ENCODE data around the gene ACP2. TPM values are rescaled to one million over a fixed set of nuclear protein-coding genes. Genes with fewer than 3 reads are reported as not detected.

Gene ACP2
- total and polyA plus RNA-seq, 9 of the 15 experiments (the other 6 are each of a cell fraction or from before 2014, with no cell fraction given) = 1.9 to 20.0 (median 11.6) TPM

DNA sequence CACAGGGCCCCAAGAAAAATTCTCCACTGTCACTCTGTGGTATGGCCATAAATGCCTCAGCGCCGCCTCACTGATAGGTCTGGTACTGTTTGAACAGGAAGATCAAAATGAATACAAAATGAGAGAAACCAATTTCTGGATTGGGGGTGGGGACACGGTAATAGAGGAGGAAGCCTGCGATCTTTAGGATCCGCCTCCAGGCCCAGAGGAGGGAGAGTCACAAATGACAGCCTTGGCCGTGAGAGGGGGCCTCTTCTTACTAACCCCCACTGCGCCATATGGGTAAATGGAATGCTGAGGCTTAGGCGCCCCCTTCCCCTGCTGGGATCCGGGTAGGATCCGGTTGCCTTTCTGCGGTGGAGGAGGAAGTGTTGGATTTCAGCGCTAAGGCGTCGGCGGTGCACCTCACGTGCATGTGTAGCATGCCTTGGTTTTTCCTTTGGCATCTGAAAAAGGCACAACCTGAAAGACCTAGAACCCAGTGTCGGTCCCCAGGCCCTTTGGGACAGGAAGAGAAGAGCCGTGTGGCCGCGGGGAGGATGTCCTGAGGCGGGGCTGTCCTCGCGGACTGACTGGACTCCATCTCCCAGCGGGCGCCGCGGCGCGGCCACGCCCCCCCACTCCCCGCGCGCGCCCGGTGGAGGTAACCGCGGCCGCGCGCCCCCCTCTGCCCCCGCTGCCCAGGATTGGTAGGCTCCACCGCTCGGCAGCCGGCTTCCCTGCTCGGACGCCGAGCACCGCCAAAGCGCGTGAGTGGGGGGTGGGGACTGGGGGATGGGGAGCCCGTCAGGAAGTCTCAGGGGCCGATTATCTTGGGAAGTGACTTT lies 20.6 kb upstream of the ACP2 start (continued):
- TF ChIP-seq, protein P1, sequence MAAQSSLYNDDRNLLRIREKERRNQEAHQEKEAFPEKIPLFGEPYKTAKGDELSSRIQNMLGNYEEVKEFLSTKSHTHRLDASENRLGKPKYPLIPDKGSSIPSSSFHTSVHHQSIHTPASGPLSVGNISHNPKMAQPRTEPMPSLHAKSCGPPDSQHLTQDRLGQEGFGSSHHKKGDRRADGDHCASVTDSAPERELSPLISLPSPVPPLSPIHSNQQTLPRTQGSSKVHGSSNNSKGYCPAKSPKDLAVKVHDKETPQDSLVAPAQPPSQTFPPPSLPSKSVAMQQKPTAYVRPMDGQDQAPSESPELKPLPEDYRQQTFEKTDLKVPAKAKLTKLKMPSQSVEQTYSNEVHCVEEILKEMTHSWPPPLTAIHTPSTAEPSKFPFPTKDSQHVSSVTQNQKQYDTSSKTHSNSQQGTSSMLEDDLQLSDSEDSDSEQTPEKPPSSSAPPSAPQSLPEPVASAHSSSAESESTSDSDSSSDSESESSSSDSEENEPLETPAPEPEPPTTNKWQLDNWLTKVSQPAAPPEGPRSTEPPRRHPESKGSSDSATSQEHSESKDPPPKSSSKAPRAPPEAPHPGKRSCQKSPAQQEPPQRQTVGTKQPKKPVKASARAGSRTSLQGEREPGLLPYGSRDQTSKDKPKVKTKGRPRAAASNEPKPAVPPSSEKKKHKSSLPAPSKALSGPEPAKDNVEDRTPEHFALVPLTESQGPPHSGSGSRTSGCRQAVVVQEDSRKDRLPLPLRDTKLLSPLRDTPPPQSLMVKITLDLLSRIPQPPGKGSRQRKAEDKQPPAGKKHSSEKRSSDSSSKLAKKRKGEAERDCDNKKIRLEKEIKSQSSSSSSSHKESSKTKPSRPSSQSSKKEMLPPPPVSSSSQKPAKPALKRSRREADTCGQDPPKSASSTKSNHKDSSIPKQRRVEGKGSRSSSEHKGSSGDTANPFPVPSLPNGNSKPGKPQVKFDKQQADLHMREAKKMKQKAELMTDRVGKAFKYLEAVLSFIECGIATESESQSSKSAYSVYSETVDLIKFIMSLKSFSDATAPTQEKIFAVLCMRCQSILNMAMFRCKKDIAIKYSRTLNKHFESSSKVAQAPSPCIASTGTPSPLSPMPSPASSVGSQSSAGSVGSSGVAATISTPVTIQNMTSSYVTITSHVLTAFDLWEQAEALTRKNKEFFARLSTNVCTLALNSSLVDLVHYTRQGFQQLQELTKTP (IDR thresholded peaks at IDR 0.05; ENCODE audit: low read depth in 1 of 2, partially characterized antibody in 2 of 2) = peak in 1 of 2 experiments; percentile 72
- TF ChIP-seq HNRNPLL (IDR thresholded peaks at IDR 0.05; ENCODE audit: low read depth, low read length, poor library complexity, severe bottlenecking) (peak; percentile 50), PHF8 (IDR thresholded peaks at IDR 0.05; ENCODE audit: borderline replicate concordance, low read length) (peak; percentile 76; the same call in 1 of the 2 replicates), TCF7L2 (IDR thresholded peaks at IDR 0.05; ENCODE audit: low read depth, low read length) (peak; percentile 89), SMARCA4 (IDR thresholded peaks at IDR 0.05) (0 out of 2 replicates have a peak, but pooled peaks have one; percentile 62), GABPA (tag; conservative IDR thresholded peaks at IDR 0.05; ENCODE audit: low read depth) (peak; percentile 89), ZNF589 (CRISPR knock-in tag; IDR thresholded peaks at IDR 0.05; ENCODE audit: low read depth) (0 out of 2 replicates have a peak, but pooled peaks have one; percentile 14), DMBX1 (CRISPR knock-in tag; IDR thresholded peaks at IDR 0.05; ENCODE audit: borderline replicate concordance) (peak; percentile 44; the same call in 1 of the 2 replicates), ZNF584 (CRISPR knock-in tag; IDR thresholded peaks at IDR 0.05; ENCODE audit: low read depth) (peak; percentile 92; the same call in 1 of the 2 replicates), RBBP5 (IDR thresholded peaks at IDR 0.05; ENCODE audit: borderline replicate concordance, insufficient read depth, low read length, poor library complexity, severe bottlenecking) (no peak)
- TF ChIP-seq, protein P2, sequence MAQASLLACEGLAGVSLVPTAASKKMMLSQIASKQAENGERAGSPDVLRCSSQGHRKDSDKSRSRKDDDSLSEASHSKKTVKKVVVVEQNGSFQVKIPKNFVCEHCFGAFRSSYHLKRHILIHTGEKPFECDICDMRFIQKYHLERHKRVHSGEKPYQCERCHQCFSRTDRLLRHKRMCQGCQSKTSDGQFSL (CRISPR knock-in tag; IDR thresholded peaks at IDR 0.05) = peak; percentile 92
- TF ChIP-seq, protein P2 (tag; IDR thresholded peaks at IDR 0.05) = peak in 1 of 2 experiments; percentile 92; a peak in 2 of 4 replicates
- TF ChIP-seq, protein P3, sequence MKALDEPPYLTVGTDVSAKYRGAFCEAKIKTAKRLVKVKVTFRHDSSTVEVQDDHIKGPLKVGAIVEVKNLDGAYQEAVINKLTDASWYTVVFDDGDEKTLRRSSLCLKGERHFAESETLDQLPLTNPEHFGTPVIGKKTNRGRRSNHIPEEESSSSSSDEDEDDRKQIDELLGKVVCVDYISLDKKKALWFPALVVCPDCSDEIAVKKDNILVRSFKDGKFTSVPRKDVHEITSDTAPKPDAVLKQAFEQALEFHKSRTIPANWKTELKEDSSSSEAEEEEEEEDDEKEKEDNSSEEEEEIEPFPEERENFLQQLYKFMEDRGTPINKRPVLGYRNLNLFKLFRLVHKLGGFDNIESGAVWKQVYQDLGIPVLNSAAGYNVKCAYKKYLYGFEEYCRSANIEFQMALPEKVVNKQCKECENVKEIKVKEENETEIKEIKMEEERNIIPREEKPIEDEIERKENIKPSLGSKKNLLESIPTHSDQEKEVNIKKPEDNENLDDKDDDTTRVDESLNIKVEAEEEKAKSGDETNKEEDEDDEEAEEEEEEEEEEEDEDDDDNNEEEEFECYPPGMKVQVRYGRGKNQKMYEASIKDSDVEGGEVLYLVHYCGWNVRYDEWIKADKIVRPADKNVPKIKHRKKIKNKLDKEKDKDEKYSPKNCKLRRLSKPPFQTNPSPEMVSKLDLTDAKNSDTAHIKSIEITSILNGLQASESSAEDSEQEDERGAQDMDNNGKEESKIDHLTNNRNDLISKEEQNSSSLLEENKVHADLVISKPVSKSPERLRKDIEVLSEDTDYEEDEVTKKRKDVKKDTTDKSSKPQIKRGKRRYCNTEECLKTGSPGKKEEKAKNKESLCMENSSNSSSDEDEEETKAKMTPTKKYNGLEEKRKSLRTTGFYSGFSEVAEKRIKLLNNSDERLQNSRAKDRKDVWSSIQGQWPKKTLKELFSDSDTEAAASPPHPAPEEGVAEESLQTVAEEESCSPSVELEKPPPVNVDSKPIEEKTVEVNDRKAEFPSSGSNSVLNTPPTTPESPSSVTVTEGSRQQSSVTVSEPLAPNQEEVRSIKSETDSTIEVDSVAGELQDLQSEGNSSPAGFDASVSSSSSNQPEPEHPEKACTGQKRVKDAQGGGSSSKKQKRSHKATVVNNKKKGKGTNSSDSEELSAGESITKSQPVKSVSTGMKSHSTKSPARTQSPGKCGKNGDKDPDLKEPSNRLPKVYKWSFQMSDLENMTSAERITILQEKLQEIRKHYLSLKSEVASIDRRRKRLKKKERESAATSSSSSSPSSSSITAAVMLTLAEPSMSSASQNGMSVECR (CRISPR knock-in tag; IDR thresholded peaks at IDR 0.05) = peak; percentile 86

Measured in K562 (cell line).